ENCODE measurements around the gene CCDC142. TPM values are rescaled to one million over a fixed set of nuclear protein-coding genes. Genes with fewer than 3 reads are reported as not detected.

CCDC142 gene
- total RNA-seq, 1 experiment from 2014 or later = 20.4 TPM

- POLR2A ChIA-PET (ENCODE audit: low non-redundant PET) = interaction anchor here (0.5 to 0.6 kb wide), 2 partner anchors 51 to 62 kb away, joined by 3 to 7 read pairs; no protein-coding TSS in a partner anchor
Observed at GRCh38 chr2:74512744-74513604, 30.2 kb upstream of the CCDC142 start.

GRCh38 chr2:74511104-74511989 is 28.5 kb upstream of the CCDC142 start:
- intact Hi-C loops (cut with micrococcal nuclease; ENCODE audit: unreplicated experiment) = no loop called here
- POLR2A ChIA-PET (ENCODE audit: low non-redundant PET) = no interaction called here
- CTCF ChIA-PET = no interaction called here
- peaks cover 30% of the 10 kb centered on the region for H3K4me1 ChIP-seq (ENCODE audit: insufficient read depth, low read length, poor library complexity, severe bottlenecking)
- TF ChIP-seq EZH2 (IDR thresholded peaks at IDR 0.05; ENCODE audit: borderline replicate concordance, low read depth, low read length, poor library complexity, severe bottlenecking) (no peak), CTCF (conservative IDR thresholded peaks at IDR 0.05; ENCODE audit: low read depth, low read length) (no peak)
- H3K27me3 ChIP-seq (replicated peaks; ENCODE audit: insufficient read depth, low read depth, low read length, poor library complexity) = peaks cover 38% of the 10 kb centered on the region
- H3K9me3 ChIP-seq (ENCODE audit: low read depth, low read length, poor library complexity, severe bottlenecking) = no peaks in the 10 kb centered on the region
- no peak for DNase-seq (ENCODE audit: low spot score)
- H3K4me3 ChIP-seq (ENCODE audit: low read depth, low read length, poor library complexity, severe bottlenecking) = no peak overlapping the region
- no TSS peak for BruUV-seq (replicated peaks)
- H3K36me3 ChIP-seq (ENCODE audit: insufficient read depth, low read length, poor library complexity, severe bottlenecking) = no peaks in the 10 kb centered on the region
- H3K27ac ChIP-seq (ENCODE audit: low read depth, low read length, poor library complexity, severe bottlenecking) = no peak overlapping the region

More at GRCh38 chr2:74512744-74513604, 30.2 kb upstream of the CCDC142 start:
- CTCF ChIA-PET = no interaction called here
- H3K4me3 ChIP-seq (ENCODE audit: low read depth, low read length, poor library complexity, severe bottlenecking) = no peak overlapping the region
- no TSS peak for BruUV-seq (replicated peaks)
- H3K27me3 ChIP-seq (replicated peaks; ENCODE audit: insufficient read depth, low read depth, low read length, poor library complexity) = peaks cover 51% of the 10 kb centered on the region
- TF ChIP-seq EZH2 (IDR thresholded peaks at IDR 0.05; ENCODE audit: borderline replicate concordance, low read depth, low read length, poor library complexity, severe bottlenecking) (peak; percentile 27), CTCF (conservative IDR thresholded peaks at IDR 0.05; ENCODE audit: low read depth, low read length) (no peak)
- no peaks in the 10 kb centered on the region for H3K36me3 ChIP-seq (ENCODE audit: insufficient read depth, low read length, poor library complexity, severe bottlenecking)
- no peaks in the 10 kb centered on the region for H3K9me3 ChIP-seq (ENCODE audit: low read depth, low read length, poor library complexity, severe bottlenecking)
- no peak for DNase-seq (ENCODE audit: low spot score)
- peaks cover 27% of the 10 kb centered on the region for H3K4me1 ChIP-seq (ENCODE audit: insufficient read depth, low read length, poor library complexity, severe bottlenecking)
- no peak overlapping the region for H3K27ac ChIP-seq (ENCODE audit: low read depth, low read length, poor library complexity, severe bottlenecking)
- intact Hi-C loops (cut with micrococcal nuclease; ENCODE audit: unreplicated experiment) = no loop called here

- no TSS peak for BruUV-seq (replicated peaks)
- H3K27ac ChIP-seq (ENCODE audit: low read depth, low read length, poor library complexity, severe bottlenecking) = no peak overlapping the region
- H3K4me1 ChIP-seq (ENCODE audit: insufficient read depth, low read length, poor library complexity, severe bottlenecking) = peaks cover 34% of the 10 kb centered on the region
- peaks cover 8% of the 10 kb centered on the region for H3K36me3 ChIP-seq (ENCODE audit: insufficient read depth, low read length, poor library complexity, severe bottlenecking)
- no peak for TF ChIP-seq EZH2 (IDR thresholded peaks at IDR 0.05; ENCODE audit: borderline replicate concordance, low read depth, low read length, poor library complexity, severe bottlenecking)
- no peak for TF ChIP-seq CTCF (conservative IDR thresholded peaks at IDR 0.05; ENCODE audit: low read depth, low read length)
- CTCF ChIA-PET = no interaction called here
- DNase-seq (ENCODE audit: low spot score) = no peak
- intact Hi-C loops (cut with micrococcal nuclease; ENCODE audit: unreplicated experiment) = no loop called here
- peaks cover 28% of the 10 kb centered on the region for H3K27me3 ChIP-seq (replicated peaks; ENCODE audit: insufficient read depth, low read depth, low read length, poor library complexity)
- no peak overlapping the region for H3K4me3 ChIP-seq (ENCODE audit: low read depth, low read length, poor library complexity, severe bottlenecking)
- no peaks in the 10 kb centered on the region for H3K9me3 ChIP-seq (ENCODE audit: low read depth, low read length, poor library complexity, severe bottlenecking)
- POLR2A ChIA-PET (ENCODE audit: low non-redundant PET) = no interaction called here
Observed at GRCh38 chr2:74510272-74510671, 27.5 kb upstream of the CCDC142 start.
